GM12878 (cell line): ENCODE data around the gene CARD10. TPM values are rescaled to one million over a fixed set of nuclear protein-coding genes. Genes with fewer than 3 reads are reported as not detected.
A peak's percentile ranks its signal among the peaks of the same experiment; 100 is the strongest.

Experiments used
- ATF7 ChIP-seq: fragments of 450-650 bp; IDR thresholded peaks from 2 replicates; pipeline ENCODE4 v1.6.1; 2016; ENCODE audit warnings: low read depth, mild to moderate bottlenecking
- CBX5 ChIP-seq: sonication (generic); IDR thresholded peaks from 2 replicates; pipeline ENCODE4 v1.6.1; 2016; ENCODE audit warnings: low read depth, moderate library complexity, mild to moderate bottlenecking, inconsistent platforms
- CREB1 ChIP-seq: IDR thresholded peaks from 2 replicates; pipeline ENCODE4 v1.6.1; 2012; ENCODE audit warnings: low read depth, mild to moderate bottlenecking, inconsistent platforms
- DPF2 ChIP-seq: fragments of 450-650 bp; IDR thresholded peaks from 2 replicates; pipeline ENCODE4 v1.6.1; 2017; ENCODE audit warnings: mild to moderate bottlenecking
- EGR1 ChIP-seq, 2 experiments: IDR thresholded peaks; 1 replicate in 1 of 2; 2 replicates in 1 of 2; pipeline ENCODE4 v1.6.1; 2011 to 2012; ENCODE audit warnings: low read depth in 2 of 2, low read length in 2 of 2, borderline replicate concordance in 1 of 2, mild to moderate bottlenecking in 1 of 2, moderate library complexity in 1 of 2
- EZH2 ChIP-seq: IDR thresholded peaks from 2 replicates; pipeline ENCODE4 v1.6.1; 2012; ENCODE audit warnings: low read depth, mild to moderate bottlenecking, control low read depth, inconsistent platforms, low read length, borderline replicate concordance; ENCODE audit not compliant: control insufficient read depth
- FOXK2 ChIP-seq: fragments of 450-650 bp; IDR thresholded peaks from 2 replicates; pipeline ENCODE4 v1.6.1; 2017; ENCODE audit warnings: mild to moderate bottlenecking, moderate library complexity
- FOXM1 ChIP-seq: IDR thresholded peaks from 2 replicates; pipeline ENCODE4 v1.6.1; 2012; ENCODE audit warnings: low read depth, mild to moderate bottlenecking, inconsistent platforms, low read length, moderate library complexity
- HDAC2 ChIP-seq: fragments of 200-600 bp; sonication (generic); IDR thresholded peaks from 2 replicates; pipeline ENCODE4 v1.6.1; 2017
- IKZF2 ChIP-seq, 2 experiments: fragments of 450-650 bp; IDR thresholded peaks; 2 replicates each; pipeline ENCODE4 v1.6.1; 2017; ENCODE audit warnings: mild to moderate bottlenecking in 2 of 2, moderate library complexity in 2 of 2
- NBN ChIP-seq: fragments of 450-650 bp; IDR thresholded peaks from 2 replicates; pipeline ENCODE4 v1.6.1; 2016
- NR2C2 ChIP-seq: IDR thresholded peaks from 2 replicates; pipeline ENCODE4 v1.6.1; 2011; ENCODE audit warnings: borderline replicate concordance, low read depth; ENCODE audit not compliant: control insufficient read depth, insufficient read length
- RAD51 ChIP-seq: fragments of 450-650 bp; IDR thresholded peaks from 2 replicates; pipeline ENCODE4 v1.6.1; 2016; ENCODE audit warnings: moderate library complexity, mild to moderate bottlenecking, inconsistent platforms
- SMC3 ChIP-seq: IDR thresholded peaks from 2 replicates; pipeline ENCODE4 v1.6.1; 2011; ENCODE audit warnings: low read length, improper control_type of control experiment, borderline replicate concordance
- SREBF1 ChIP-seq: IDR thresholded peaks from 2 replicates; pipeline ENCODE4 v1.6.1; 2012; ENCODE audit warnings: mild to moderate bottlenecking, low read length
- TAF1 ChIP-seq: IDR thresholded peaks from 2 replicates; pipeline ENCODE4 v1.6.1; 2011; ENCODE audit warnings: mild to moderate bottlenecking, low read depth, low read length, borderline replicate concordance
- ZNF217 ChIP-seq: fragments of 450-650 bp; IDR thresholded peaks from 2 replicates; pipeline ENCODE4 v1.6.1; 2017; ENCODE audit warnings: antibody characterized with exemption, mild to moderate bottlenecking
- polyA plus RNA-seq, 11 experiments: library from polyadenylated mRNA; depleted of rRNA in 4 of 11; unstranded in 6 of 11; stranded (reverse) in 5 of 11; fragments of >200 nt; fragmentation: Nextera tagmentation in 4 of 11; fragmentation: Illumina TruSeq in 1 of 11; extraction: Ambion mirVana in 4 of 11; extraction: Trizol in 1 of 11; gene quantifications; 1 replicate in 1 of 11; 2 replicates in 10 of 11; pipeline versions ENCODE4 v1.2.1 to v1.2.3, GENCODE V29; 2011 to 2016; ENCODE audit warnings: inconsistent platforms in 2 of 11, missing spikeins in 2 of 11, low read depth in 1 of 11
- total RNA-seq, 4 experiments: library from RNA; depleted of rRNA in 3 of 4; stranded (reverse); fragments of >200 nt in 3 of 4; fragmentation: Illumina TruSeq in 1 of 4; extraction: Trizol in 1 of 4; gene quantifications; 2 replicates each; pipeline versions ENCODE4 v1.2.1 to v1.2.3, GENCODE V29; 2013 to 2021
- TF ChIP-seq, protein P1 (sequence below): fragments of 450-650 bp; IDR thresholded peaks from 2 replicates; pipeline ENCODE4 v1.6.1; 2016; ENCODE audit warnings: mild to moderate bottlenecking
- TF ChIP-seq, protein P2 (sequence below): IDR thresholded peaks from 2 replicates; pipeline ENCODE4 v1.6.1; 2011; ENCODE audit warnings: mild to moderate bottlenecking, low read depth, low read length, moderate library complexity; ENCODE audit not compliant: insufficient replicate concordance
- TF ChIP-seq, protein P3 (sequence below): IDR thresholded peaks from 2 replicates; pipeline ENCODE4 v1.6.1; 2012; ENCODE audit warnings: low read depth, low read length, improper control_type of control experiment
- TF ChIP-seq, protein P4 (sequence below): fragments of 450-650 bp; IDR thresholded peaks from 2 replicates; pipeline ENCODE4 v1.6.1; 2016; ENCODE audit warnings: mild to moderate bottlenecking
- TF ChIP-seq, protein P5 (sequence below): IDR thresholded peaks from 2 replicates; pipeline ENCODE4 v1.6.1; 2012; ENCODE audit warnings: low read depth, low read length, improper control_type of control experiment

The CARD10 gene
- total and polyA plus RNA-seq, 10 of the 15 experiments (the other 5 are each of a cell fraction or from before 2014, with no cell fraction given), result 0.08 to 0.10 (median 0.10) TPM; not detected in 7

DNA sequence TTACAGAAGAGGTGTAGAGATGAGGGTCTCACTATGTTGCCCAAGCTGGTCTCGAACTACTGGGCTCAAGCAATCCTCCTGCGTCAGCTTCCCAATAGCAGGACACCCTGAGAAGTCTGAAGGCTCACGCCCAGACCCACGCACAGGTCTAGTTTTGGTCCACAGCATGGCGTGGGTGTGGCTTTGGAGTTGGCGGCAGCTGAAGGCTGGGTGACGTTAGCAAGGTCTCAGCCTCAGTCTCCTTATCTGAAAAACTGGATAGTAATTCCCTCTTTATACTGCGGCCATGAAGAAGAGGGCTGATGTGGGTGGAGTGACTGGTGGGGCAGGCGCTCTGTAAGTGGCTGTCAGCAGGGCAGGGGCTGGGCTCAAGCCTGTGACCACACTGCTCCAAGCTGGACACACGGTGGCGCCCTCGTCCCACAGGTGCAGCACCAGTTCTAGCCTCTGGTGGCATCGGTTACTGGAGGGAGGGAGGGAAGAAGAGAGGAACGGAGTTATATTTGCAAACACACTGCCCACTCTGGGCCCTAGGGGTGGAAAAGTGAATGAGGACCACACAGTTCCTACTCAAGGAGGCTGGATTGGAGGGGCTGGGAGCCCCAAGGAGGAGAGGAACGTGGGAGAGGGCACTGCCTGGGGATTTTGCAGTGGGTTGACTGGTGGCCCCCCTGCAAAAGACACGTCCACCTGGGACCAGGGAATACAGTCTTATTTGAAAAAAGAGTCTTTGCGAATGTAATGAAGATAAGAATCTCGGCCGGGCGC, 19.6 kb upstream of the CARD10 start (continued):
- TF ChIP-seq, protein P1, sequence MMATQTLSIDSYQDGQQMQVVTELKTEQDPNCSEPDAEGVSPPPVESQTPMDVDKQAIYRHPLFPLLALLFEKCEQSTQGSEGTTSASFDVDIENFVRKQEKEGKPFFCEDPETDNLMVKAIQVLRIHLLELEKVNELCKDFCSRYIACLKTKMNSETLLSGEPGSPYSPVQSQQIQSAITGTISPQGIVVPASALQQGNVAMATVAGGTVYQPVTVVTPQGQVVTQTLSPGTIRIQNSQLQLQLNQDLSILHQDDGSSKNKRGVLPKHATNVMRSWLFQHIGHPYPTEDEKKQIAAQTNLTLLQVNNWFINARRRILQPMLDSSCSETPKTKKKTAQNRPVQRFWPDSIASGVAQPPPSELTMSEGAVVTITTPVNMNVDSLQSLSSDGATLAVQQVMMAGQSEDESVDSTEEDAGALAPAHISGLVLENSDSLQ, result peak; percentile 79
- TF ChIP-seq EGR1 (IDR thresholded peaks at IDR 0.05; ENCODE audit: borderline replicate concordance in 1 of 2, low read depth in 2 of 2, low read length in 2 of 2) (no peak), ATF7 (peak; percentile 39), DPF2 (0 out of 2 replicates have a peak, but pooled peaks have one; percentile 24), SREBF1 (no peak), CREB1 (peak; percentile 21; the same call in 1 of the 2 replicates), FOXK2 (no peak), IKZF2 (IDR thresholded peaks at IDR 0.05) (no peak; a peak in 1 of 4 replicates), EZH2 (no peak), SMC3 (peak; percentile 99), FOXM1 (no peak), NR2C2 (no peak), CBX5 (no peak), RAD51 (no peak), HDAC2 (no peak), NBN (no peak; the same call in 1 of the 2 replicates), TAF1 (no peak), ZNF217 (no peak)
- TF ChIP-seq, protein P2, sequence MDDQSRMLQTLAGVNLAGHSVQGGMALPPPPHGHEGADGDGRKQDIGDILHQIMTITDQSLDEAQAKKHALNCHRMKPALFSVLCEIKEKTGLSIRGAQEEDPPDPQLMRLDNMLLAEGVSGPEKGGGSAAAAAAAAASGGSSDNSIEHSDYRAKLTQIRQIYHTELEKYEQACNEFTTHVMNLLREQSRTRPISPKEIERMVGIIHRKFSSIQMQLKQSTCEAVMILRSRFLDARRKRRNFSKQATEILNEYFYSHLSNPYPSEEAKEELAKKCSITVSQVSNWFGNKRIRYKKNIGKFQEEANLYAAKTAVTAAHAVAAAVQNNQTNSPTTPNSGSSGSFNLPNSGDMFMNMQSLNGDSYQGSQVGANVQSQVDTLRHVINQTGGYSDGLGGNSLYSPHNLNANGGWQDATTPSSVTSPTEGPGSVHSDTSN, result no peak
- TF ChIP-seq, protein P3, sequence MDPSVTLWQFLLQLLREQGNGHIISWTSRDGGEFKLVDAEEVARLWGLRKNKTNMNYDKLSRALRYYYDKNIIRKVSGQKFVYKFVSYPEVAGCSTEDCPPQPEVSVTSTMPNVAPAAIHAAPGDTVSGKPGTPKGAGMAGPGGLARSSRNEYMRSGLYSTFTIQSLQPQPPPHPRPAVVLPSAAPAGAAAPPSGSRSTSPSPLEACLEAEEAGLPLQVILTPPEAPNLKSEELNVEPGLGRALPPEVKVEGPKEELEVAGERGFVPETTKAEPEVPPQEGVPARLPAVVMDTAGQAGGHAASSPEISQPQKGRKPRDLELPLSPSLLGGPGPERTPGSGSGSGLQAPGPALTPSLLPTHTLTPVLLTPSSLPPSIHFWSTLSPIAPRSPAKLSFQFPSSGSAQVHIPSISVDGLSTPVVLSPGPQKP, result no peak
- TF ChIP-seq, protein P4, sequence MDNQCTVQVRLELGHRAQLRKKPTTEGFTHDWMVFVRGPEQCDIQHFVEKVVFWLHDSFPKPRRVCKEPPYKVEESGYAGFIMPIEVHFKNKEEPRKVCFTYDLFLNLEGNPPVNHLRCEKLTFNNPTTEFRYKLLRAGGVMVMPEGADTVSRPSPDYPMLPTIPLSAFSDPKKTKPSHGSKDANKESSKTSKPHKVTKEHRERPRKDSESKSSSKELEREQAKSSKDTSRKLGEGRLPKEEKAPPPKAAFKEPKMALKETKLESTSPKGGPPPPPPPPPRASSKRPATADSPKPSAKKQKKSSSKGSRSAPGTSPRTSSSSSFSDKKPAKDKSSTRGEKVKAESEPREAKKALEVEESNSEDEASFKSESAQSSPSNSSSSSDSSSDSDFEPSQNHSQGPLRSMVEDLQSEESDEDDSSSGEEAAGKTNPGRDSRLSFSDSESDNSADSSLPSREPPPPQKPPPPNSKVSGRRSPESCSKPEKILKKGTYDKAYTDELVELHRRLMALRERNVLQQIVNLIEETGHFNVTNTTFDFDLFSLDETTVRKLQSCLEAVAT, result no peak
- TF ChIP-seq, protein P5, sequence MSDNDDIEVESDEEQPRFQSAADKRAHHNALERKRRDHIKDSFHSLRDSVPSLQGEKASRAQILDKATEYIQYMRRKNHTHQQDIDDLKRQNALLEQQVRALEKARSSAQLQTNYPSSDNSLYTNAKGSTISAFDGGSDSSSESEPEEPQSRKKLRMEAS, result peak; percentile 67; the same call in 1 of the 2 replicates
